Breast epithelium (tissue), 3 donors: ENCODE measurements around the gene PARVA.

Experiments
- POLR2A ChIP-seq: fragments of 450-650 bp; IDR thresholded peaks from one replicate; pipeline ENCODE4 v1.6.1; 2016; ENCODE audit warnings: antibody characterized with exemption, mild to moderate bottlenecking, moderate library complexity
- TF ChIP-seq, protein P1 (sequence below), 3 donors: fragments of 450-650 bp; IDR thresholded peaks; one replicate each; pipeline ENCODE4 v1.5.1; 2016 to 2017; ENCODE audit warnings: antibody characterized with exemption in 3 of 3, mild to moderate bottlenecking in 3 of 3, moderate library complexity in 3 of 3

DNA sequence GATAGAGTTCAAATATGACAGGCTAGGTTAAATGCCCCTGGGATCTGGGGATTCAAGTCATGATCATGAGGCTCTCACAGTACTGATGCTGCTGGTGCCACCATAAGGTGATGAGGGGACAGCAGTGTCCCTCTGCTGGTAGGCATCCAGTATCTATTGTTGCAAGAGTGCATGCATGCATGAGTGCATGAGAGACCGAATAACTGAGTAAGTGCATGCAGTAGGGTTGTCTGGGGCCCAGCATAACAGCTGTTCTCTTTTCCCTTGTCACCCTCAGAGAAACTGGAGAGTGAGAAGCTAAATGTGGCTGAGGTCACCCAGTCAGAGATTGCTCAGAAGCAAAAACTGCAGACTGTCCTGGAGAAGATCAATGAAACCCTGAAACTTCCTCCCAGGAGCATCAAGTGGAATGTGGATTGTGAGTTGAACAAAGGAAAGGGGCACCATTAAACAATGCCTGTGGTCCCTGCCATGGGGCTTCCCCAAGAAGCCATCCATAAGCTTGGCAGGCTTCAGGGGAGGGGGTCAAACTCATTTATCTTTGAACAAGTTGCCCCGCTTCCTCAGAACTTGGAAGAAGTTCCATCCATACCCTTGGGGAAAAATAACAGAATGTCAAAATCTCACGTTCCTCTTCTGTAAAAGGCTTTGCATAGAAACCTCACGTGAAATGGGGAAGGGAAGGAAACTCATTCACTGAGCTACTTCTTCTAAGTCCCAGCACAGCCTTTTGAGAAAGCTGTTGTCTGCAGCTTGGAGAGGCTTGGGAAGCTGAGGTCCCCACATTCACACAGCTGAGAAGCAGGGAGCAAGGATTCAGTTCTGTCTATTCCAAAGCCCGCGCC is 119.0 kb downstream of the PARVA start:
- no peak for TF ChIP-seq POLR2A
- TF ChIP-seq, protein P1, sequence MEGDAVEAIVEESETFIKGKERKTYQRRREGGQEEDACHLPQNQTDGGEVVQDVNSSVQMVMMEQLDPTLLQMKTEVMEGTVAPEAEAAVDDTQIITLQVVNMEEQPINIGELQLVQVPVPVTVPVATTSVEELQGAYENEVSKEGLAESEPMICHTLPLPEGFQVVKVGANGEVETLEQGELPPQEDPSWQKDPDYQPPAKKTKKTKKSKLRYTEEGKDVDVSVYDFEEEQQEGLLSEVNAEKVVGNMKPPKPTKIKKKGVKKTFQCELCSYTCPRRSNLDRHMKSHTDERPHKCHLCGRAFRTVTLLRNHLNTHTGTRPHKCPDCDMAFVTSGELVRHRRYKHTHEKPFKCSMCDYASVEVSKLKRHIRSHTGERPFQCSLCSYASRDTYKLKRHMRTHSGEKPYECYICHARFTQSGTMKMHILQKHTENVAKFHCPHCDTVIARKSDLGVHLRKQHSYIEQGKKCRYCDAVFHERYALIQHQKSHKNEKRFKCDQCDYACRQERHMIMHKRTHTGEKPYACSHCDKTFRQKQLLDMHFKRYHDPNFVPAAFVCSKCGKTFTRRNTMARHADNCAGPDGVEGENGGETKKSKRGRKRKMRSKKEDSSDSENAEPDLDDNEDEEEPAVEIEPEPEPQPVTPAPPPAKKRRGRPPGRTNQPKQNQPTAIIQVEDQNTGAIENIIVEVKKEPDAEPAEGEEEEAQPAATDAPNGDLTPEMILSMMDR (IDR thresholded peaks at IDR 0.05) = no peak
